Mammary epithelial cell (primary cell): Measurements from ENCODE around the gene CYP2E1.
"Not testable (repeated sequence)": the region's sequence is repeated elsewhere in the genome, so short reads cannot be mapped to it uniquely, and the experiment has no call there.

Source experiments
- CTCF ChIP-seq, 2 donors: IDR thresholded peaks in 1 of 2; conservative IDR thresholded peaks in 1 of 2; 2 replicates each; pipeline ENCODE4 v1.5.1; 2011 to 2012; ENCODE audit warnings: inconsistent platforms in 2 of 2, low read length in 2 of 2, mild to moderate bottlenecking in 2 of 2, control low read depth in 1 of 2, low read depth in 1 of 2; ENCODE audit not compliant: insufficient read depth in 1 of 2; ENCODE audit errors: extremely low read depth in 1 of 2
- EZH2 ChIP-seq: IDR thresholded peaks from 2 replicates; pipeline ENCODE4 v1.6.1; 2012; ENCODE audit warnings: low read length, inconsistent platforms, borderline replicate concordance

GRCh38 chr10:133518517-133518916, 8.6 kb upstream of the CYP2E1 start:
- TF ChIP-seq EZH2; CTCF (conservative IDR thresholded peaks at IDR 0.05 in 1 of 2, IDR thresholded peaks at IDR 0.05 in 1 of 2; ENCODE audit: extremely low read depth in 1 of 2, insufficient read depth in 1 of 2, low read depth in 1 of 2, low read length in 2 of 2): not testable (repeated sequence)
